ENCODE results near the gene SHISA7.
A peak's percentile ranks its signal among the peaks of the same experiment; 100 is the strongest.

The SHISA7 gene

GRCh38 chr19:55386493-55386971, 56.6 kb downstream of the SHISA7 start:
- TF ChIP-seq POU2F2 (IDR thresholded peaks at IDR 0.05; ENCODE audit: low read depth, low read length) (no peak), PAX5 (IDR thresholded peaks at IDR 0.05; ENCODE audit: insufficient read depth, low read length, severe bottlenecking) (no peak), TAF1 (IDR thresholded peaks at IDR 0.05; ENCODE audit: low read depth, low read length) (no peak), POLR2AphosphoS5 (IDR thresholded peaks at IDR 0.05; ENCODE audit: low read depth, low read length) (no peak), SPI1 (IDR thresholded peaks at IDR 0.05; ENCODE audit: low read depth, low read length) (no peak), POLR2A (IDR thresholded peaks at IDR 0.05; ENCODE audit: low read depth, low read length) (no peak)

GRCh38 chr19:55385724-55386492, 57.2 kb downstream of the SHISA7 start, which contains the start of gene RPL28:
RPL28 (plus strand) TSS chr19:55385932; CDS start chr19:55386358, 426 bp downstream.
- DNase-seq (ENCODE audit: insufficient read length, low spot score) (peak; percentile 92), FAIRE-seq (peak; percentile 97)
- TF ChIP-seq POLR2AphosphoS5 (IDR thresholded peaks at IDR 0.05; ENCODE audit: low read depth, low read length), result peak; percentile 100
- TF ChIP-seq SPI1 (IDR thresholded peaks at IDR 0.05; ENCODE audit: low read depth, low read length), result peak; percentile 89
- TF ChIP-seq TAF1 (IDR thresholded peaks at IDR 0.05; ENCODE audit: low read depth, low read length), result peak; percentile 100
- peak; percentile 16 for TF ChIP-seq PAX5 (IDR thresholded peaks at IDR 0.05; ENCODE audit: insufficient read depth, low read length, severe bottlenecking)
- TF ChIP-seq POU2F2 (IDR thresholded peaks at IDR 0.05; ENCODE audit: low read depth, low read length), result peak; percentile 97
- TF ChIP-seq POLR2A (IDR thresholded peaks at IDR 0.05; ENCODE audit: low read depth, low read length), result peak; percentile 100

More at GRCh38 chr19:55386493-55386971, 56.6 kb downstream of the SHISA7 start:
- DNase-seq (ENCODE audit: insufficient read length, low spot score), result no peak
- no peak for FAIRE-seq

- peak; percentile 86 for DNase-seq (ENCODE audit: insufficient read length, low spot score)
- FAIRE-seq, result no peak
- no peak for TF ChIP-seq POLR2A (IDR thresholded peaks at IDR 0.05; ENCODE audit: low read depth, low read length)
- TF ChIP-seq TAF1 (IDR thresholded peaks at IDR 0.05; ENCODE audit: low read depth, low read length), result no peak
- TF ChIP-seq POU2F2 (IDR thresholded peaks at IDR 0.05; ENCODE audit: low read depth, low read length), result no peak; the same call in 1 of the 2 replicates
- TF ChIP-seq SPI1 (IDR thresholded peaks at IDR 0.05; ENCODE audit: low read depth, low read length), result no peak
- TF ChIP-seq POLR2AphosphoS5 (IDR thresholded peaks at IDR 0.05; ENCODE audit: low read depth, low read length), result no peak
- TF ChIP-seq PAX5 (IDR thresholded peaks at IDR 0.05; ENCODE audit: insufficient read depth, low read length, severe bottlenecking), result no peak
Measured at GRCh38 chr19:55384920-55385723, 58.0 kb downstream of the SHISA7 start.

- peak; percentile 35 for FAIRE-seq
- no peak for DNase-seq (ENCODE audit: insufficient read length, low spot score)
- TF ChIP-seq TAF1 (IDR thresholded peaks at IDR 0.05; ENCODE audit: low read depth, low read length), result no peak
- no peak for TF ChIP-seq POLR2A (IDR thresholded peaks at IDR 0.05; ENCODE audit: low read depth, low read length)
- TF ChIP-seq SPI1 (IDR thresholded peaks at IDR 0.05; ENCODE audit: low read depth, low read length), result no peak
- TF ChIP-seq POLR2AphosphoS5 (IDR thresholded peaks at IDR 0.05; ENCODE audit: low read depth, low read length), result no peak
- TF ChIP-seq POU2F2 (IDR thresholded peaks at IDR 0.05; ENCODE audit: low read depth, low read length), result no peak
- TF ChIP-seq PAX5 (IDR thresholded peaks at IDR 0.05; ENCODE audit: insufficient read depth, low read length, severe bottlenecking), result no peak
Measured at GRCh38 chr19:55384131-55384919, 58.8 kb downstream of the SHISA7 start, which contains the start of gene TMEM238. TMEM238 (minus strand) TSS chr19:55384292; CDS start chr19:55384259, 33 bp downstream.

GRCh38 chr19:55383279-55384130, 59.6 kb downstream of the SHISA7 start:
- peak; percentile 26 for FAIRE-seq
- TF ChIP-seq TAF1 (IDR thresholded peaks at IDR 0.05; ENCODE audit: low read depth, low read length), result no peak
- no peak for TF ChIP-seq POU2F2 (IDR thresholded peaks at IDR 0.05; ENCODE audit: low read depth, low read length)
- no peak for TF ChIP-seq POLR2AphosphoS5 (IDR thresholded peaks at IDR 0.05; ENCODE audit: low read depth, low read length)
- no peak for TF ChIP-seq PAX5 (IDR thresholded peaks at IDR 0.05; ENCODE audit: insufficient read depth, low read length, severe bottlenecking)
- TF ChIP-seq POLR2A (IDR thresholded peaks at IDR 0.05; ENCODE audit: low read depth, low read length), result no peak
- TF ChIP-seq SPI1 (IDR thresholded peaks at IDR 0.05; ENCODE audit: low read depth, low read length), result no peak

GRCh38 chr19:55382522-55383054, 60.5 kb downstream of the SHISA7 start:
- TF ChIP-seq POLR2AphosphoS5 (IDR thresholded peaks at IDR 0.05; ENCODE audit: low read depth, low read length) (no peak), TAF1 (IDR thresholded peaks at IDR 0.05; ENCODE audit: low read depth, low read length) (no peak), PAX5 (IDR thresholded peaks at IDR 0.05; ENCODE audit: insufficient read depth, low read length, severe bottlenecking) (no peak), POLR2A (IDR thresholded peaks at IDR 0.05; ENCODE audit: low read depth, low read length) (no peak), SPI1 (IDR thresholded peaks at IDR 0.05; ENCODE audit: low read depth, low read length) (no peak), POU2F2 (IDR thresholded peaks at IDR 0.05; ENCODE audit: low read depth, low read length) (no peak)
- DNase-seq (ENCODE audit: insufficient read length, low spot score) (no peak), FAIRE-seq (no peak)

More at GRCh38 chr19:55383279-55384130, 59.6 kb downstream of the SHISA7 start:
- peak; percentile 84 for DNase-seq (ENCODE audit: insufficient read length, low spot score)

GRCh38 chr19:55382013-55382412, 61.1 kb downstream of the SHISA7 start:
- TF ChIP-seq TAF1 (IDR thresholded peaks at IDR 0.05; ENCODE audit: low read depth, low read length) (no peak), POLR2A (IDR thresholded peaks at IDR 0.05; ENCODE audit: low read depth, low read length) (no peak), PAX5 (IDR thresholded peaks at IDR 0.05; ENCODE audit: insufficient read depth, low read length, severe bottlenecking) (no peak), SPI1 (IDR thresholded peaks at IDR 0.05; ENCODE audit: low read depth, low read length) (no peak), POLR2AphosphoS5 (IDR thresholded peaks at IDR 0.05; ENCODE audit: low read depth, low read length) (no peak), POU2F2 (IDR thresholded peaks at IDR 0.05; ENCODE audit: low read depth, low read length) (no peak)
- FAIRE-seq (no peak), DNase-seq (ENCODE audit: insufficient read length, low spot score) (no peak)
